Measurements from ENCODE around the gene CALHM2.

Gene CALHM2

DNA sequence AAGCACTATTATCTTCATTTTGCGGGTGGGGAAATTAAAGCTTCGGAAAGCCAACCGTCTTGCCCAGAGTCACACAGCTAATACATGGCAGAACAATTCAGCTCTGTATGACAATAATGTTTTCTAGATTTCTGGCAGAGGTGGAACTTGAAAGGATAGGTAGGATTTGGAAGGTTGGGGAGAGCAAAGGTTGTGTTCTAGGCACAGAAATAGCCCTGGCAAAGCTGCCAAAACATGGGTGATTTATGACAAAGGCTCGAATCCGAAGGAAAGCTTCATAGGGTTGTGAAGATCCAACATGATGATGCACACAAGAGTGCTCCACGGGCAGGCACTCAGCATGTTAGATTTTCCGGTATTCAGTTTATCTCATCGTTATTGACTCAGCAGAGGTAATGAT lies 36.6 kb downstream of the CALHM2 start:
- DNase-seq = no peak

DNA sequence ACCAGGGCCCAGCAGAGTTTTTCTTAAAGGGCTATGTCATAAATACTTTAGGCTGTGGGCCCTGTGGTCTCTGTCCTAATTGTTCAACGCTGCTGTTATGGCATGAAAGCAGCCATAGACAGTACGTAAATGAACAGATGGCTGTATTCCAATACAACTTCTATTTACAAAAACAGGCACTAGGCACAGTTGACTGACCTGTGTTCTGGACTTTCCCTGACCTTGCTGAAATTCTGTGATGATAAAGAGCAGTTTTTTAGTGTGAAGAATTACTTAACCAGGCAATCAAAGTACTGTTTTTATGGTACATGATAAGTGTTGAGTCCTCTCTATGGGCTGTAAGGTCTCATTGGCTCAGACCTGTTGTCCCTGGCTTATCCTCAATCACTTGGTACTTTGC lies 38.6 kb downstream of the CALHM2 start:
- DNase-seq = no peak

DNA sequence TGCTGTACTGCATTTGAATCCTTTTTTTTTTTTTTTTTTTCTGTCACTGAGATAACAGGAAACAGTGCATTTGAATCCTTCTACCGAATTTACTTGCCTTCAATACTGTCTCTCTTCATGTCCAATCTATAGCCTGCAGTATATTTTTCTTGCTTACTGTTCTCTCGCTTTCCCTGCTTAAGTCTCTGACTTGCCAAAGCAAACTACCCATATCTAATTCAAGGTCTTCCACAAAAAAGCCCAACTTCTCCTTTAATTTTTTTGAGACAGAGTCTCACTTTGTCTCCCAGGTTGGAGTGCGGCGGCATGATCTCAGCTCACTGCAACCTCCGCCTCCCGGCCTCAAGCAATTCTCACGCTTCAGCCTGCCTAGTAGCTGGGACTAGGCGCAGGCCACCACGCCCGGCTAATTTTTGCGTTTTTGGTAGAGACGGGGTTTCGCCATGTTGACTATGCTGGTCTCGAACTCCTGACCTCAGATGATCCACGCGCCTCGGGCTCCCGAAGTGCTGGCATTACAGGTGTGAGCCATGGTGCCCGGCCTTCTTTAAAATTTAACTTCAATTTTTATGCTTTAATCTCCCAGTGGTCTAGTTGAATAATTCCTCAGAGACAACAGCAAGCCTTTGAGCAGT lies 54.9 kb downstream of the CALHM2 start:
- no peak for DNase-seq

DNA sequence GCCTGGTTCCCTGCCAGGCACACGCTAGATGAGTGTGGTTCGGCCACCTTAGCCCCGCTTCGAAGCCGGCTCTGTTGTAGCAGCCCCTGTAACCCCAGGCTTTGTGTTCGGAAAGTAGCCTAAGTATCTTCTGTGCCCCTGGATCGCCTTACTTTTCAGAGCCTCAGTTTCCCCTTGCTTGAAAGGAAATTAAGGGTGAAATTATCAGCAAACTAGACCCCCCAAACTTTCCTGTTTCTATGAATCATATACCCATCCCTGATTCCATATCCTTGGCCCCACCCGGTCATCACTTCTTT lies 55.4 kb downstream of the CALHM2 start:
- DNase-seq = no peak

Data from NCI-H510A treated with DMSO at 0.1 percent for 48 hours (cell line).